Aorta (tissue), 5 donors: Measurements from ENCODE around the gene TDRKH. TPM values are rescaled to one million over a fixed set of nuclear protein-coding genes. Genes with fewer than 3 reads are reported as not detected.

Source experiments
- ATAC-seq: fragments of 200-7000 bp; cut with Tn5 transposase; one replicate; pipeline ENCODE4 v1.9.1; 2022; ENCODE audit warnings: moderate library complexity; ENCODE audit not compliant: low FRiP score
- DNase-seq, 2 donors: peaks; one replicate each; pipeline ENCODE4 v3.0.0-alpha.2; 2020
- H3K27ac ChIP-seq, 2 donors: one replicate each; pipeline ENCODE4 v1.5.1; 2013; ENCODE audit warnings: low read length in 2 of 2, mild to moderate bottlenecking in 2 of 2, moderate library complexity in 2 of 2, control low read depth in 1 of 2, inconsistent platforms in 1 of 2, low read depth in 1 of 2
- H3K27me3 ChIP-seq, 2 donors: one replicate each; pipeline ENCODE4 v1.6.1; 2013; ENCODE audit warnings: control low read depth in 1 of 2, low read length in 1 of 2, mild to moderate bottlenecking in 1 of 2, moderate library complexity in 1 of 2; ENCODE audit not compliant: insufficient read depth in 2 of 2, control insufficient read depth in 1 of 2
- H3K36me3 ChIP-seq, 2 donors: one replicate each; pipeline ENCODE4 v1.6.1; 2013; ENCODE audit warnings: control low read depth in 1 of 2, low read length in 1 of 2, mild to moderate bottlenecking in 1 of 2; ENCODE audit not compliant: insufficient read depth in 2 of 2, control insufficient read depth in 1 of 2
- H3K4me1 ChIP-seq, 2 donors: one replicate each; pipeline ENCODE4 v1.6.1; 2013; ENCODE audit warnings: low read length in 2 of 2, control low read depth in 1 of 2, mild to moderate bottlenecking in 1 of 2, moderate library complexity in 1 of 2; ENCODE audit not compliant: insufficient read depth in 2 of 2, control insufficient read depth in 1 of 2
- H3K4me3 ChIP-seq, 2 donors: one replicate each; pipeline ENCODE4 v1.5.1; 2013; ENCODE audit warnings: low read length in 2 of 2, control low read depth in 1 of 2, mild to moderate bottlenecking in 1 of 2
- H3K9me3 ChIP-seq: one replicate; pipeline ENCODE4 v1.6.1; 2013; ENCODE audit warnings: mild to moderate bottlenecking, low read length; ENCODE audit not compliant: control insufficient read depth
- WGBS, 2 donors: extraction: QIAGEN DNeasy Blood & Tissue Kit; methylation state at CpG; one replicate each; pipeline ENCODE4 v1.1.7; 2013; 5-methylcytosine and 5-hydroxymethylcytosine counted together
- intact Hi-C, 2 donors: fragments of 100-400 bp; cut with DNase I; formaldehyde crosslinking; loops; one replicate each; pipeline versions ENCODE4 v1.14.2 to v1.15.0; 2022
- long read RNA-seq, 2 donors: library from polyadenylated mRNA; unstranded; transcript quantifications; one replicate each; pipeline ENCODE4 v2.0.0, GENCODE V29; 2020 to 2021
- polyA plus RNA-seq, 2 donors: library from polyadenylated mRNA; stranded (reverse); fragments of 200-250 nt; gene quantifications; one replicate each; pipeline ENCODE4 v1.2.3, GENCODE V29; 2013
- total RNA-seq, 2 donors: library from RNA; stranded (reverse); fragmentation: NEBNext Ultra II Directional; extraction: Animal tissue kit (Norgen Biotek cat#: 25700); gene quantifications; one replicate each; pipeline ENCODE4 v1.2.1, GENCODE V29; 2021
- donor health status: healthy with polysubstance abuse.
- donor health status: Bipolar disorder and iron deficiency.
- donor health status: DM: no; HTN: no; CAD: no.
- donor health status: DM: no; HTN: no; CAD: no.
- donor health status: DM: yes; HTN: yes; CAD: no.

TDRKH gene, protein sequence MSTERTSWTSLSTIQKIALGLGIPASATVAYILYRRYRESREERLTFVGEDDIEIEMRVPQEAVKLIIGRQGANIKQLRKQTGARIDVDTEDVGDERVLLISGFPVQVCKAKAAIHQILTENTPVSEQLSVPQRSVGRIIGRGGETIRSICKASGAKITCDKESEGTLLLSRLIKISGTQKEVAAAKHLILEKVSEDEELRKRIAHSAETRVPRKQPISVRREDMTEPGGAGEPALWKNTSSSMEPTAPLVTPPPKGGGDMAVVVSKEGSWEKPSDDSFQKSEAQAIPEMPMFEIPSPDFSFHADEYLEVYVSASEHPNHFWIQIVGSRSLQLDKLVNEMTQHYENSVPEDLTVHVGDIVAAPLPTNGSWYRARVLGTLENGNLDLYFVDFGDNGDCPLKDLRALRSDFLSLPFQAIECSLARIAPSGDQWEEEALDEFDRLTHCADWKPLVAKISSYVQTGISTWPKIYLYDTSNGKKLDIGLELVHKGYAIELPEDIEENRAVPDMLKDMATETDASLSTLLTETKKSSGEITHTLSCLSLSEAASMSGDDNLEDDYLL
- total RNA-seq (1 to 10 TPM; 3.7 to 9.1 TPM), polyA plus RNA-seq (1 to 10 TPM; 1.5 to 2.5 TPM)
- long read RNA-seq, donor 1, partial matches to known transcripts = 1 of 11 reads
- long read RNA-seq, donor 1, other reads (novel, unspliced or antisense) = 3 of 11 reads
- long read RNA-seq, donor 2, partial matches to known transcripts = 0 of 4 reads
- long read RNA-seq, donor 2, other reads (novel, unspliced or antisense) = 3 of 4 reads

DNA sequence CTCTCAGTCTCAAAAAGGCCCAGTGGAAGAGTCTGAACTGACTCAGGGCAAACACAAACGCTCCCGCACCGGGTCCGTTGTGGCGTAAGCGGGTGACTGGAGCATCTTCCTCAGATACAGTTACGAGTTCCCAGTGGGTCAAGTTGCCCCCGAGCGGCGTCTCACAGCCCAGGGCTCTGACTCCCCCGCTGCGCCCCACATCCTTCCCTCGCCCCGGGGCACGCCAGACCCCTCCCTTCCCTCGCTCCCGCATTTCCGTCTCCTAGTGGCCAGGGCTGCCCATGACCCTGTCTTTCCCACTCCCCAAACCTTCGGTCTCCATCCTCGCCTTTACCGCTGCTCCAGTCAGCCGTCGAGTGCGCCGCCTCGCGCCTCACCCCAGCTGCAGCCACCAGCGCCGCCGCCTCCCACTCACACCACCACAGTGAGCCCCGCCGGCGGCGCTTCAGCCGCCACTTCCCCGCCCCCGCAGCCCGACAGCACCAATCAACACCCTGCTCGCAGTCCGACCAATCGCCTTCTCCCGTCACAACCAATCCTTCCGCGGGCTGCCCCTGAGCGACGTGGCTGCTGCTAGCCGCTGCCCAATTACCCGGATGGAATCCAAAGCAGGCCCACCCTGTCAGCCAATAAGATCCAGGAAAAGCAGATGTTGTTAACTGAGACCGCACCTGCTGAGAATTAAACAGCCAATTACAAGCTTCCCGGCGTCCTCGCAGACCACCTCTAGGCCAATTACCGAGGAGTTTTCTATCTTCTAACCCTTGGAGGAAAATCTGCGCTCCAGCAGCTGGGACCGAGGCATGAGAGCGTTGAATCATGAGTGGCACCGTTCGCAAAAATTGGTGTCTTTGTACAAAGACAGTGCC, at the start of gene TDRKH:
TSS of gene TDRKH (minus strand) at position 430 of the 869 bp plus-strand sequence. CDS start 7,478 bp downstream, outside the sequence.
- Histone ChIP-seq H3K36me3 (no peaks in the 10 kb centered on the region), H3K4me1 (no peaks in the 10 kb centered on the region), H3K27ac (peak within 1 kb of the TSS in 1 of 2 donors; percentile 25), H3K27me3 (no peaks in the 10 kb centered on the region), H3K4me3 (peak within 1 kb of the TSS; percentile 66 to 84), H3K9me3 (no peaks in the 10 kb centered on the region)
- 0 to 1% methylated on average over 57 to 58 of the region's 58 CpGs for WGBS, 2 donors
- intact Hi-C loops = no loop called here
- DNase-seq (peak; percentile 99), ATAC-seq (peak; percentile 99)

DNA sequence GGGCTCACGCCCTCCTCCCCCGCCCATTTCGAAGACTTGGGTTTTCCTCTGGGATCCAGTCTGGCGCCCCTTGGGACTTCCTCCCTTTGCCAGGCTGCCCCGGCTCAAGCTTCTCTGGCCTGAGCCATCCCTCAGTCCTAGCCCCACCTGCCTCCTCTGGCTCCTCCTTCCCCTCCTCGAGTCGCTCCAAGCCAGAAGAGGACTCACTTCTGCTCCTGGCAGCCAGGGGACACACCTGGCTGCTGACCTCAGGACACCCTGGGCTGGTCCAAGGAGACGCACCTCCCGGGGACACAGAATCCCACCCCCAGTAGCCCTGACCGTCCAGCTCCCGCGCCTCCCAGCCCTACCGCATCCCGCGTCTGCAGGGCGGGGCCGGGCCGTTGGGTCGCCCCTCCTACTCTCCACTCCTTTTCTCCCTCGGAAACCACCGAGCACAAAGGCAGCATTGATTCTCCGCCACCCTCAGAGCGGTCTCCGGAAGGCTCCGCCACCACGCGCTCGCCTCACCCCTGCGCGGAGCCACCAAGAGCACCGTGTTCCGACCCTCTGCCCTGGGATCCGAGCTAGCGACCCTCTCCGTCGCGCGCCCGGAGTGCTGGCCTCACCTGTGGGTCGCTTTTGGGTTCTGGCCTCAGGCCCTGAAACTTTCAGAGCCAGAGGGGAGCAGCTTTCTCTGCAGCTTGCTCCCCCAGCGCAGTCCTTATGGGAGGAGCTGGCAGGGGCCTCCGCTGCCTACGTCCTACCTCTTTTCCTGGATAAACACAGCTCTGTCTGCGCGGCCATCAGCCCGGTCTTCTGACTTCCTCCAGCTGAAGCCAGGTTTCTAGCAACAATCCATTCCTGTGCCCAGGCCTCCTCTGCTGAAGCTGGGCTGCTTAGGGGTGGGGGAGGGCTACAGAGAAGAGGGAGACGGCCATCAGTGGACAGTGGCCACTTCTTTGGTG, 49.4 kb upstream of the TDRKH start, which contains the start of gene C2CD4D:
TSS of gene C2CD4D (minus strand) at position 364 of the 947 bp plus-strand sequence. CDS start 831 bp downstream, outside the sequence.
- Histone ChIP-seq H3K9me3 (no peaks in the 10 kb centered on the region), H3K27me3 (no peaks in the 10 kb centered on the region), H3K4me1 (no peaks in the 10 kb centered on the region), H3K27ac (no peak within 1 kb of the TSS), H3K4me3 (peak within 1 kb of the TSS; percentile 11 to 41), H3K36me3 (no peaks in the 10 kb centered on the region)
- 5 to 8% methylated on average over 43 to 47 of the region's 47 CpGs for WGBS, 2 donors
- intact Hi-C loops = no loop called here
- DNase-seq (peak in 1 of 2 donors; percentile 50), ATAC-seq (peak; percentile 56)

DNA sequence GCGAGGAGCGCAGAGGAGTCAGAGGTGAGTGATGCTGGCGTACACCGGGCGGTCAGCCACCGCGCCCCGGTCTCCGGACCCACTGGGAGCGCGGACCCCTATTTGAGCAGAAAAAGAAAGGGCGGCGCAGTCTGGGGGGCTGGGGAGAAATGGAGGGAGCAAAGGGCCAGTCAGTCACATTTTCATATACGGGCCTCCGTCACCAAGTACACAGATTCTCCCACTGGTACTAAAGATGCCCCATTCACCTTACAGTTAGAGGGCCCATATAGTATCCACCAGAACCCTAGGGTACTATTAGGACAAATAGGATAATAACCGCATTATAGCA, 48.7 kb upstream of the TDRKH start:
- H3K36me3 ChIP-seq = no peaks in the 10 kb centered on the region
- 7 to 13% methylated on average over 16 of the region's 16 CpGs for WGBS, 2 donors
- DNase-seq (no peak), ATAC-seq (peak; percentile 13)
- no peaks in the 10 kb centered on the region for H3K4me1 ChIP-seq
- no peak overlapping the region for H3K27ac ChIP-seq
- intact Hi-C loops = no loop called here
- H3K9me3 ChIP-seq = no peaks in the 10 kb centered on the region
- no peaks in the 10 kb centered on the region for H3K27me3 ChIP-seq
- no peak overlapping the region for H3K4me3 ChIP-seq

DNA sequence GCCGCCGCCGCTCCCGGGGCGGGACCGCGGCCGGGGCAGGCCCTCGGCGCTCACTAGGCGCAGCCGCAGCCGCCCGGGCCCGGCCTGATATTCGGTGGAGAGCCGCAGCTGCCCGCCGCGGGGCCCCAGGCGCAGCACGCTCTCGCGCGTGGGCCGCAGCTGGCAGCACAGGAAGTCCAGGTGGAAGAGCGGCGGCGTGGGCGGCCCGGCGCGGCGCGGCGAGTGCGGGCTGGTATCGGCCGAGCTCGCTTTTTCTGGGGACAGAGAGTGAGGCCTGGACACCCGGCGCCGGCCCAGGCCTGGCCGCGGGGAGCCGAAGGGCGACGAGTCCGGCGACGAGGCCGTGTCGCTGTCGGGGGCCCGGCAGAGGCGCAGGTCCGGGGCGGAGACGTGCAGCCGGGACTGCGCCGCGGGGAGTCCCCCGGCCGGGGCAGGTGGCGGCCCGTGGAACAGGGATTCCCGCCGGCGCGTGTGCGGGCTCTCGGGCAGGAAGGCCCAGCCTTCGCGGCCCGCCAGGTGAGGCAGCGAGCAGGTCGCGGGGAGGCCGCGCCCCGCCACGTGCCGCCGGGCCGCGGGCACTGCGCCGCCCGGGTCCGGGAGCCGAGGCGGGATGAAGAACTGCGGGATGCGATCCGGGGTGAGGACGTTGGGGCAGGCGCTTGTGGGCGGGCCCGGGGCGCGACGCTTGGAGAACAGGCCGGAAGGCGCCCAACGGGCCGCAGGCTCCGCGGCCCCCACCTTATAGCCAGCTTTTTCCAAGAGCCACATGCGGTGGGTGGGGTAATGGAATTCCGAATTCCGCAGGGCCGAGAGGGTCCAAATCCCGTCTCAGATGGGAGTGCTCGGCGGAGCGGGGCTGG, 48.2 kb upstream of the TDRKH start:
- Histone ChIP-seq H3K36me3 (no peaks in the 10 kb centered on the region), H3K27ac (no peak overlapping the region), H3K9me3 (no peaks in the 10 kb centered on the region), H3K4me3 (peak overlapping the region; percentile 41 to 42), H3K27me3 (no peaks in the 10 kb centered on the region), H3K4me1 (no peaks in the 10 kb centered on the region)
- intact Hi-C loops = no loop called here
- WGBS, 2 donors = 1 to 3% methylated on average over 94 to 117 of the region's 117 CpGs
- ATAC-seq = peak; percentile 27
- DNase-seq = no peak

DNA sequence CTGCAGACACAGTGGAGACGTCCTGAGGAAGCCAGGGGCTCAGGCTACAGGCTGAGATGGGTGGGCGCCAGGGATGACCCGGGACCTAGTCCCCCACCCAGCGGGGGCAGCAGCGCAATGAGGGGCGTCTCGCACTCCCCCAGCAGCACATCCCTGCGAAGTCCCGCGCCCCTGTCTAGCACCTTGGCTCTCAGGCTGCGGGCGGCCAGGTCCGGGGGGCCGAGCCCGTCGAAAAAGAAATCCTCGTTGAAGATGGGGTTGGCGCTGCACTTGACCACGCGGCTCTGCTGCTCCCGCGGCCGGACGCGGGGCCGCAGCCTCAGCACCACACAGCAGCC, 47.6 kb upstream of the TDRKH start:
- DNase-seq (no peak), ATAC-seq (peak; percentile 2)
- WGBS, 2 donors = 4 to 5% methylated on average over 21 to 26 of the region's 26 CpGs
- no peaks in the 10 kb centered on the region for H3K36me3 ChIP-seq
- H3K4me1 ChIP-seq = no peaks in the 10 kb centered on the region
- no peaks in the 10 kb centered on the region for H3K9me3 ChIP-seq
- intact Hi-C loops = no loop called here
- no peak overlapping the region for H3K27ac ChIP-seq
- H3K27me3 ChIP-seq = no peaks in the 10 kb centered on the region
- peak overlapping the region; percentile 41 to 42 for H3K4me3 ChIP-seq

DNA sequence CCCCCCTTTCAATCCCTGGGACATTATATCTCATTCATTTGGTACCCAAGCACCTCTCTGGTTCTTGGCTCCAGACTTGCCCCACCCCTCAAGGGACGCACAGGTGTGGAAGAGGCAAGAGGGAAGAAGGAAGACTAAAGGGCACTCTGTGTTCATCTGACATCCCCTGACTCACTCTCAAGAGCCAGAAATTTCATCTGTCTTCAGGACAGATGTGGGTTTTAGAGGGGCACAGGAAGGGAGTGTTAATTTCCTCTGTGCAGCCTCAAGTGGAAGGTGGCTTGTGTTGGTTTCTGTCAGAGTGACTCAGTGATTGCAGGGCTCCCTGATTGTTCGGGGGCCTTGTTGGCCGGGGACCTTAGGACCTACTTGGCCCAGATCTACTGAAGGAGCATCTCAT, 46.9 kb upstream of the TDRKH start:
- 64 to 68% methylated on average over 3 of the region's 3 CpGs for WGBS, 2 donors
- ATAC-seq (no peak), DNase-seq (no peak)
- Histone ChIP-seq H3K9me3 (no peaks in the 10 kb centered on the region), H3K27ac (no peak overlapping the region), H3K4me3 (no peak overlapping the region), H3K36me3 (no peaks in the 10 kb centered on the region), H3K27me3 (no peaks in the 10 kb centered on the region), H3K4me1 (no peaks in the 10 kb centered on the region)
- intact Hi-C loops = no loop called here

DNA sequence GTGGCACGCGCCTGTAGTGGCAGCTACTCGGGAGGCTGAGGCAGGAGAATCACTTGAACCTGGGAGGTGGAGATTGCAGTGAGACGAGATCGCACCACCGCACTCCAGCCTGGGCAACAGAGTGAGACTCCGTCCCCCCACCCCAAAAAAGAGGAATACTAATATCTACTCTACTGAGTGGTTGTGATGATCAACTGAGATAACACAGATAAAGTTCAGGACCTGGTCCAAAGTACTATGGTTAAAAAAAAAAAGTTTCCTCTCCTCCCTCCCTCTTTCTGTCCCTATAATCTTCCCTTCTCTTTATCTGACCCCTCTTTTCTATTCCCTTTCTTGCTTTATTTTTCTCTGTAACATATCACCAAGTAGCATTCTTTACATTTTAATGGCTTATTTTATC, 45.3 kb upstream of the TDRKH start:
- 94 to 97% methylated on average over 7 of the region's 7 CpGs for WGBS, 2 donors
- Histone ChIP-seq H3K27ac (no peak overlapping the region), H3K4me3 (no peak overlapping the region), H3K36me3 (no peaks in the 10 kb centered on the region), H3K4me1 (no peaks in the 10 kb centered on the region), H3K27me3 (no peaks in the 10 kb centered on the region), H3K9me3 (no peaks in the 10 kb centered on the region)
- ATAC-seq (no peak), DNase-seq (no peak)
- intact Hi-C loops = no loop called here
